Tibial artery (tissue), 4 donors: ENCODE results near the gene CHTF18.

ENCODE experiments used
- DNase-seq, 2 donors: peaks; one replicate each; pipeline ENCODE4 v3.0.0-alpha.2; 2019
- H3K27ac ChIP-seq, 2 donors: fragments of 200-600 bp; sonication (generic) in 1 of 2; 1 replicate in 1 of 2; 2 replicates in 1 of 2; pipeline ENCODE4 v1.5.1; 2018 to 2019; ENCODE audit warnings: mild to moderate bottlenecking in 1 of 2
- H3K27me3 ChIP-seq, 2 donors: fragments of 200-600 bp; sonication (generic) in 1 of 2; one replicate each; pipeline versions ENCODE4 v1.5.1 to v1.6.0; 2016 to 2019
- H3K36me3 ChIP-seq, 3 donors: fragments of 200-600 bp; sonication (generic) in 2 of 3; one replicate each; pipeline ENCODE4 v1.5.1; 2016 to 2019; ENCODE audit warnings: mild to moderate bottlenecking in 2 of 3
- H3K4me1 ChIP-seq, 4 donors: fragments of 200-600 bp; sonication (generic) in 2 of 4; 1 replicate in 3 of 4; 2 replicates in 1 of 4; pipeline ENCODE4 v1.5.1; 2016 to 2019
- H3K4me3 ChIP-seq, 2 donors: fragments of 200-600 bp; sonication (generic) in 1 of 2; 1 replicate in 1 of 2; 2 replicates in 1 of 2; pipeline ENCODE4 v1.5.1; 2018 to 2019; ENCODE audit warnings: mild to moderate bottlenecking in 2 of 2
- H3K9me3 ChIP-seq, 3 donors: fragments of 200-600 bp; sonication (generic) in 1 of 3; one replicate each; pipeline ENCODE4 v1.5.1; 2016 to 2019
- CTCF ChIP-seq, 2 experiments: fragments of 200-600 bp in 1 of 2; fragments of 450-650 bp in 1 of 2; IDR thresholded peaks; one replicate each; pipeline ENCODE4 v1.5.1; 2017 to 2019; ENCODE audit warnings: antibody characterized with exemption in 2 of 2, mild to moderate bottlenecking in 1 of 2, moderate library complexity in 1 of 2
- intact Hi-C: fragments of 100-400 bp; cut with DNase I; formaldehyde crosslinking; loops from one replicate; pipeline ENCODE4 v1.15.0; 2023; ENCODE audit warnings: low total_unique reads

The CHTF18 gene

GRCh38 chr16:839643-840408, 51.4 kb downstream of the CHTF18 start:
- no peak for DNase-seq

GRCh38 chr16:840561-841454, 52.4 kb downstream of the CHTF18 start:
- peaks cover 0 to 42% of the 10 kb centered on the region in 2 donors for H3K27me3 ChIP-seq
- no peaks in the 10 kb centered on the region for H3K36me3 ChIP-seq
- no peak for TF ChIP-seq CTCF (IDR thresholded peaks at IDR 0.05)
- no peak for DNase-seq
- no peak overlapping the region for H3K27ac ChIP-seq
- no peak overlapping the region for H3K4me3 ChIP-seq
- peaks cover 0 to 12% (median 10%) of the 10 kb centered on the region in 3 donors for H3K9me3 ChIP-seq
- no peaks in the 10 kb centered on the region for H3K4me1 ChIP-seq
- intact Hi-C loops, result no loop called here

More at GRCh38 chr16:839643-840408, 51.4 kb downstream of the CHTF18 start:
- Histone ChIP-seq H3K4me1 (no peaks in the 10 kb centered on the region), H3K27ac (no peak overlapping the region), H3K9me3 (peaks cover 0 to 21% (median 20%) of the 10 kb centered on the region in 3 donors), H3K36me3 (no peaks in the 10 kb centered on the region), H3K4me3 (no peak overlapping the region), H3K27me3 (peaks cover 0 to 42% of the 10 kb centered on the region in 2 donors)
- intact Hi-C loops, result no loop called here
- no peak for TF ChIP-seq CTCF (IDR thresholded peaks at IDR 0.05)

- no peak for TF ChIP-seq CTCF (IDR thresholded peaks at IDR 0.05)
- Histone ChIP-seq H3K4me3 (no peak overlapping the region), H3K4me1 (no peaks in the 10 kb centered on the region), H3K27ac (no peak overlapping the region), H3K27me3 (peaks cover 0 to 42% of the 10 kb centered on the region in 2 donors), H3K36me3 (no peaks in the 10 kb centered on the region), H3K9me3 (peaks cover 0 to 6% (median 5%) of the 10 kb centered on the region in 3 donors)
- intact Hi-C loops, result no loop called here
- DNase-seq, result no peak
These were observed 53.1 kb downstream of the CHTF18 start for GRCh38 chr16:841455-842060.

- no peak overlapping the region for H3K27ac ChIP-seq
- no peak for DNase-seq
- intact Hi-C loops, result no loop called here
- no peaks in the 10 kb centered on the region for H3K36me3 ChIP-seq
- H3K9me3 ChIP-seq, result peaks cover 0 to under 1% (median 0%) of the 10 kb centered on the region in 3 donors
- no peaks in the 10 kb centered on the region for H3K4me1 ChIP-seq
- H3K4me3 ChIP-seq, result no peak overlapping the region
- H3K27me3 ChIP-seq, result peaks cover 0 to 42% of the 10 kb centered on the region in 2 donors
- no peak for TF ChIP-seq CTCF (IDR thresholded peaks at IDR 0.05)
These were observed 53.6 kb downstream of the CHTF18 start for GRCh38 chr16:842061-842476.

- intact Hi-C loops, result no loop called here
- DNase-seq, result no peak
These were observed 54.5 kb downstream of the CHTF18 start for GRCh38 chr16:842711-843560.

More at GRCh38 chr16:842711-843560, 54.5 kb downstream of the CHTF18 start:
- TF ChIP-seq CTCF (IDR thresholded peaks at IDR 0.05), result no peak
- H3K27ac ChIP-seq, result no peak overlapping the region
- no peaks in the 10 kb centered on the region for H3K9me3 ChIP-seq
- H3K4me1 ChIP-seq, result no peaks in the 10 kb centered on the region
- peaks cover 0 to 42% of the 10 kb centered on the region in 2 donors for H3K27me3 ChIP-seq
- no peak overlapping the region for H3K4me3 ChIP-seq
- no peaks in the 10 kb centered on the region for H3K36me3 ChIP-seq
